MM.1S (cell line): Measurements from ENCODE around the gene B3GNT5.

Experiments
- DNase-seq: peaks from one replicate; pipeline ENCODE4 v3.0.0-alpha.2; 2015
- H2AFZ ChIP-seq: fragments of 300-600 bp; sonication (generic); 2 replicates; pipeline ENCODE4 v1.6.0; 2016; ENCODE audit warnings: antibody characterized with exemption, low read length
- H3F3A ChIP-seq: fragments of 300-600 bp; sonication (generic); 2 replicates; pipeline ENCODE4 v1.6.1; 2016; ENCODE audit warnings: mild to moderate bottlenecking, antibody characterized with exemption, low read length, moderate library complexity, mixed read lengths; ENCODE audit not compliant: insufficient read depth
- H3K27ac ChIP-seq: fragments of 300-600 bp; sonication (generic); 2 replicates; pipeline ENCODE4 v1.5.1; 2016; ENCODE audit warnings: mild to moderate bottlenecking, low read length
- H3K27me3 ChIP-seq: fragments of 300-600 bp; sonication (generic); replicated peaks from 2 replicates; pipeline ENCODE4 v1.6.0; 2016; ENCODE audit warnings: low read length; ENCODE audit not compliant: insufficient read depth
- H3K36me3 ChIP-seq: fragments of 300-600 bp; sonication (generic); replicated peaks from 2 replicates; pipeline ENCODE4 v1.6.1; 2016; ENCODE audit warnings: mild to moderate bottlenecking, low read length, mixed read lengths; ENCODE audit not compliant: insufficient read depth
- H3K4me1 ChIP-seq: fragments of 300-600 bp; sonication (generic); 2 replicates; pipeline ENCODE4 v1.6.1; 2016; ENCODE audit warnings: low read length, mixed read lengths
- H3K4me2 ChIP-seq: fragments of 300-600 bp; sonication (generic); 2 replicates; pipeline ENCODE4 v1.6.0; 2016; ENCODE audit warnings: low read depth, low read length
- H3K4me3 ChIP-seq: fragments of 300-600 bp; sonication (generic); 2 replicates; pipeline ENCODE4 v1.5.1; 2016; ENCODE audit warnings: low read length, mixed read lengths
- H3K79me2 ChIP-seq: fragments of 300-600 bp; sonication (generic); 2 replicates; pipeline ENCODE4 v1.6.1; 2016; ENCODE audit warnings: mixed run types, low read length, mixed read lengths
- H3K9ac ChIP-seq: fragments of 300-600 bp; sonication (generic); 2 replicates; pipeline ENCODE4 v1.6.1; 2016; ENCODE audit warnings: low read length, mixed read lengths
- H3K9me2 ChIP-seq: fragments of 300-600 bp; sonication (generic); replicated peaks from 2 replicates; pipeline ENCODE4 v1.6.1; 2016; ENCODE audit warnings: mild to moderate bottlenecking, low read length, mixed read lengths; ENCODE audit not compliant: insufficient read depth
- H3K9me3 ChIP-seq: fragments of 300-600 bp; sonication (generic); replicated peaks from 2 replicates; pipeline ENCODE4 v1.6.1; 2016; ENCODE audit warnings: mild to moderate bottlenecking, low read length, mixed read lengths; ENCODE audit not compliant: insufficient read depth
- H4K20me1 ChIP-seq: fragments of 300-600 bp; sonication (generic); 2 replicates; pipeline ENCODE4 v1.6.1; 2016; ENCODE audit warnings: mild to moderate bottlenecking, low read length, moderate library complexity, mixed read lengths; ENCODE audit not compliant: insufficient read depth
- CTCF ChIP-seq: fragments of 300-600 bp; sonication (generic); IDR thresholded peaks from 2 replicates; pipeline ENCODE4 v1.5.1; 2016; ENCODE audit warnings: antibody characterized with exemption, low read length, mixed read lengths
- EZH2 ChIP-seq: fragments of 300-600 bp; sonication (generic); optimal IDR thresholded peaks from 2 replicates; pipeline ENCODE3; 2017; ENCODE audit warnings: low read depth, mild to moderate bottlenecking, antibody characterized with exemption, low read length, mixed read lengths
- EZH2phosphoT487 ChIP-seq: fragments of 300-600 bp; sonication (generic); IDR thresholded peaks from 2 replicates; pipeline ENCODE4 v1.6.1; 2018; ENCODE audit warnings: antibody characterized with exemption, low read length

B3GNT5 gene

GRCh38 chr3:183274609-183275008 lies 21.6 kb downstream of the B3GNT5 start:
- Histone ChIP-seq H3K36me3 (no peaks in the 10 kb centered on the region), H4K20me1 (no peaks in the 10 kb centered on the region), H3K27me3 (no peaks in the 10 kb centered on the region), H3K4me3 (no peak overlapping the region), H3K9me3 (no peaks in the 10 kb centered on the region), H3K4me1 (no peaks in the 10 kb centered on the region), H3K9me2 (no peaks in the 10 kb centered on the region), H2AFZ (no peak overlapping the region), H3K9ac (no peak overlapping the region), H3K27ac (no peak overlapping the region), H3K4me2 (no peak overlapping the region), H3K79me2 (no peaks in the 10 kb centered on the region), H3F3A (no peaks in the 10 kb centered on the region)
- no peak for DNase-seq
- TF ChIP-seq CTCF = no peak

- Histone ChIP-seq H3K27me3 (no peaks in the 10 kb centered on the region), H3K4me1 (no peaks in the 10 kb centered on the region), H3K9ac (no peak overlapping the region), H3K36me3 (no peaks in the 10 kb centered on the region), H4K20me1 (no peaks in the 10 kb centered on the region), H3K9me3 (no peaks in the 10 kb centered on the region), H3F3A (no peaks in the 10 kb centered on the region), H3K4me3 (no peak overlapping the region), H3K4me2 (no peak overlapping the region), H3K27ac (no peak overlapping the region), H3K79me2 (no peaks in the 10 kb centered on the region), H2AFZ (no peak overlapping the region), H3K9me2 (no peaks in the 10 kb centered on the region)
- DNase-seq = peak; percentile 41
- TF ChIP-seq CTCF = no peak
- TF ChIP-seq EZH2phosphoT487 = no peak
- TF ChIP-seq EZH2 = no peak
Observed at GRCh38 chr3:183275418-183275817, 22.4 kb downstream of the B3GNT5 start.

- Histone ChIP-seq H3K9ac (no peak overlapping the region), H3K9me2 (no peaks in the 10 kb centered on the region), H4K20me1 (no peaks in the 10 kb centered on the region), H2AFZ (no peak overlapping the region), H3F3A (no peaks in the 10 kb centered on the region), H3K4me1 (no peaks in the 10 kb centered on the region), H3K27ac (no peak overlapping the region), H3K79me2 (no peaks in the 10 kb centered on the region), H3K4me3 (no peak overlapping the region), H3K9me3 (no peaks in the 10 kb centered on the region), H3K36me3 (no peaks in the 10 kb centered on the region), H3K27me3 (no peaks in the 10 kb centered on the region), H3K4me2 (no peak overlapping the region)
- no peak for DNase-seq
- TF ChIP-seq CTCF (no peak), EZH2 (no peak), EZH2phosphoT487 (no peak)
Observed at GRCh38 chr3:183275937-183276336, 22.9 kb downstream of the B3GNT5 start.
